ENCODE measurements around the gene GBA3.

The GBA3 gene

DNA sequence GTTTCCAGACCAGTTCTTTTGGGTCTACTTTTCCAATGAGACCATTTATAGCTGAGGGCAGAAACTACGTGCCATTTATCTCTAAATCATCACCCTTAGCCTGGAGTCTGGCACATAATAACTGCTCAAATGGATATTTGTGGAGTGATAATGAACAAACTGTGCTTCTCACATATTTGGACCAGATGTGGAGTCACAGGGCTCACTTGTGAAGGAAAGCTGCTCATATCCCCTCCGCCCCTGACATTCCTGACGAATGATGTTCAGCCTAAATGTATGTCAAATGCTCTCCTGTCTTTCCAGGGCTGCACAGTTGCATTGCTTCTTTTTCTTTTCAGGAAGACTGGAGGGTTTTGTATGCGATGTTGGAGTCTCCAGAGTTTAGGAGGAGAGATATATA is 110.1 kb downstream of the GBA3 start:
- Histone ChIP-seq H3K27me3 (ENCODE audit: control insufficient read depth, insufficient read depth, low read length, poor library complexity, severe bottlenecking) (no peaks in the 10 kb centered on the region), H3K27ac (ENCODE audit: insufficient read depth, low read depth, low read length, poor library complexity, severe bottlenecking) (no peak overlapping the region)
- WGBS, 2 experiments = 96 to 99% methylated on average over 2 to 4 of the region's 4 CpGs

DNA sequence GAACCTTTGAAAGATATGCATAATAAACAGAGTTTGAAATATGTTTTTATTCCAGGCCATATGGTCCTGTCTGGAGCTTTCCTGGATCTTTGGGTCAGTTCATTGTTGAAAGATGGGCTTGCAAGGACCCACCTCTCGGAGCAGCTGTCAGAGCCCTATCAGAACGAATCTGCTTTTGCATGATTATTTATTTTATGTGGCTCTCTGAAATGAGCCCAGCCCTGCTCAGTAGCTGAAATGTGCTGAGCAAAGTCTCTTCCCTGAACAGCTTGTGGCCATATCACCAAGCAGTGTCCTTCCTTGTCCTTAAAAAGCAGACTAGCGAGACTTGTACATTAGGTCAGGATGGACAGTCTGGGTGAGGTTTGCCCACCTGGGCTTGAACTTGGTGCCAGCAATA is 110.8 kb downstream of the GBA3 start:
- H3K4me3 ChIP-seq (ENCODE audit: insufficient read depth, low read depth, low read length) = no peak overlapping the region
- H3K9me3 ChIP-seq (ENCODE audit: control insufficient read depth, low read length) = no peaks in the 10 kb centered on the region
- WGBS, 2 experiments = 93 to 96% methylated on average over 3 of the region's 3 CpGs
- H3K27ac ChIP-seq (ENCODE audit: insufficient read depth, low read depth, low read length, poor library complexity, severe bottlenecking) = no peak overlapping the region
- H3K27me3 ChIP-seq (ENCODE audit: control insufficient read depth, insufficient read depth, low read length, poor library complexity, severe bottlenecking) = no peaks in the 10 kb centered on the region
- H3K4me1 ChIP-seq (ENCODE audit: control insufficient read depth, insufficient read depth, low read length) = no peaks in the 10 kb centered on the region
- no peaks in the 10 kb centered on the region for H3K36me3 ChIP-seq (ENCODE audit: control insufficient read depth, insufficient read depth, low read length)

More for the DNA sequence above, 110.1 kb downstream of the GBA3 start:
- no peak overlapping the region for H3K4me3 ChIP-seq (ENCODE audit: insufficient read depth, low read depth, low read length)
- H3K9me3 ChIP-seq (ENCODE audit: control insufficient read depth, low read length) = no peaks in the 10 kb centered on the region
- H3K36me3 ChIP-seq (ENCODE audit: control insufficient read depth, insufficient read depth, low read length) = no peaks in the 10 kb centered on the region
- no peaks in the 10 kb centered on the region for H3K4me1 ChIP-seq (ENCODE audit: control insufficient read depth, insufficient read depth, low read length)

DNA sequence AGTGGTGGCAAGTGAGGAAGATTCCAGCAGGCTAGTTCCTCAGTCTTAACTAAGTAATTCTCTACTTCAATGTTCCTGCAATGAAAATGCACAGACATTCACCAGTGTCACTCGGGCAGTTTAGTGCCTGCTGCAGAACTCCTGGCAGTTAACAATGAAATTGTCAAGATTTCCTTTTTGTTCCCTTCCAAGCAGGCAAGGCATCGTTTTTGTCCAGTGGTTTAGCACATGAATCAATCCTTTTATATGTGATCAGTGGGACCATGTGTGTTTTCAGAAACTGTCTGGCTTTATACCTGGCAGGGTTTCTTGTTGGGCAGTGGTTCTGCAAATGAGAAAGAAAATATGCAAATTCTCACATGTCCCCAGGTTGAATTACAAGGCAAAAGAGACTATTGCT is 122.2 kb downstream of the GBA3 start:
- 83 to 85% methylated on average over 2 of the region's 2 CpGs for WGBS, 2 experiments
- Histone ChIP-seq H3K36me3 (ENCODE audit: control insufficient read depth, insufficient read depth, low read length) (no peaks in the 10 kb centered on the region), H3K4me1 (ENCODE audit: control insufficient read depth, insufficient read depth, low read length) (no peaks in the 10 kb centered on the region), H3K9me3 (ENCODE audit: control insufficient read depth, low read length) (no peaks in the 10 kb centered on the region), H3K4me3 (ENCODE audit: insufficient read depth, low read depth, low read length) (no peak overlapping the region), H3K27ac (ENCODE audit: insufficient read depth, low read depth, low read length, poor library complexity, severe bottlenecking) (no peak overlapping the region), H3K27me3 (ENCODE audit: control insufficient read depth, insufficient read depth, low read length, poor library complexity, severe bottlenecking) (no peaks in the 10 kb centered on the region)

DNA sequence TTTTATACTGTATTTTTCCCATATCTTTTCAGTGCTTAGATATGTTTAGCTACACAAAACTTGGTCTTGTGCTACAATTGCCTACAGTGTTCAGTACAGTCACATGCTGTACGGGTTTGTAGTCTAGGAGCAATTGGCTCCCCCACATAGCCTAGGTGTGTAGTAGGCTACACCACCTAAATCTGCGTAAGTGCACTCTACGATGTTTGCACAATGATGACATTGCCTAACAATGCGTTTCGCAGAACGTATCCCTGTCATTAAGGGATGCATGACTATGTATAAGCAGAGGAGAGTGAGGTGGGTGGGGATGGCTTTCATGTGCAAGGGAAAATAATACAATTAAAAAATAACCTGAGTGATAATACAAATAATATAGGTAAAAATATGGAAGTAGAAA is 131.4 kb downstream of the GBA3 start:
- Histone ChIP-seq H3K27me3 (ENCODE audit: control insufficient read depth, insufficient read depth, low read length, poor library complexity, severe bottlenecking) (no peaks in the 10 kb centered on the region), H3K27ac (ENCODE audit: insufficient read depth, low read depth, low read length, poor library complexity, severe bottlenecking) (no peak overlapping the region), H3K4me1 (ENCODE audit: control insufficient read depth, insufficient read depth, low read length) (no peaks in the 10 kb centered on the region), H3K36me3 (ENCODE audit: control insufficient read depth, insufficient read depth, low read length) (no peaks in the 10 kb centered on the region), H3K9me3 (ENCODE audit: control insufficient read depth, low read length) (no peaks in the 10 kb centered on the region), H3K4me3 (ENCODE audit: insufficient read depth, low read depth, low read length) (no peak overlapping the region)
- 92 to 95% methylated on average over 6 of the region's 6 CpGs for WGBS, 2 experiments

DNA sequence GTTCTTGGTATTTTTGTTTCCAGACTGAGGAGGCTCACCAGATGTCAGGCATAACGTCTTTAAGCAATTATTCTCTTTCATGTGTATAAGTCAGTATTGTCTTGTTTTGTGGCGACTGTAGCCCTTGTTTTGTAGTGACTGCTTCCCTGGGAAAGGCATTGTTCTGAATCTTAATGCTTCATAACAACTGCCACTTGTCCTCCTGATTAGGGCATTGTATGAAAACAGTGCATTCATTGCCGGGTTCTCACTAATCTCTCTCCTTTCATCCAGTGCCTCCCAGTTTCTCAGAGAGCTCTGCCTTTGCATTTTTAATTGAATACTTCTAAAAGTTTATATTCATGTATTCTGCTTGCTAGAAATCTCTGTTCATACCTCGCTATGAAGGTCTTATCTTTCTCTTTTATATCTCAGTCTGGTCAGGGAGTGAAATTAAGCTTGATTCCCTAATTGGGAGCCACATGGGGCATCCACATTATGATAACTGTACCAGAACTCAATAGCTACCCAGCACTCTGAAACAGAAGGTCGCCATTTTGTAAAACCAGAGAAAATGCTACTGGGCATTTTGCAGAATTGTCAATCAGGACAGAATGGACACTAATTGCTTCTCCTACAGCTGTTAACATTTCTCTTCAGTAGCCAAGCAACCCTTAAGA is 149.8 kb downstream of the GBA3 start:
- Histone ChIP-seq H3K4me1 (ENCODE audit: control insufficient read depth, insufficient read depth, low read length) (peaks cover 5% of the 10 kb centered on the region), H3K27me3 (ENCODE audit: control insufficient read depth, insufficient read depth, low read length, poor library complexity, severe bottlenecking) (no peaks in the 10 kb centered on the region), H3K27ac (ENCODE audit: insufficient read depth, low read depth, low read length, poor library complexity, severe bottlenecking) (peak overlapping the region; percentile 27), H3K36me3 (ENCODE audit: control insufficient read depth, insufficient read depth, low read length) (no peaks in the 10 kb centered on the region), H3K9me3 (ENCODE audit: control insufficient read depth, low read length) (no peaks in the 10 kb centered on the region), H3K4me3 (ENCODE audit: insufficient read depth, low read depth, low read length) (no peak overlapping the region)
- 33 to 43% methylated on average over 4 to 5 of the region's 5 CpGs for WGBS, 2 experiments

DNA sequence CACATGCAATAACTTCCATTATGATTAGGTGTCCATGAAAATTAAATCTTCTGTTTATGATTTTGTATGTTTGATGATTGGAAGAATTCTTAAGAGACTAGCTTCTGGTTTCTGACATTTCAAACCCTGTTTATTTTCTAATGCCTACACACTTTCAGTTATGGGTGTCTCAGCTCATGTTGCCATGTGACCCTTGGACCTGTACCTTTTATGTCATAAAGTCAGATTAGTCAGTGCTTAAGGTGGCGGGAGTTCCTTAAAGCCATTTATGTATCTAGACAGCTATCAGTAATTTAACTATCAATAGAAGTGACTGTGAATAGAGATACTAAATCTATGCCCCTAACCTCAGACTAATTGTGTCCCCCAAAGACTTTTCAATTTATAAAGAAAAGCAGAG is 155.6 kb downstream of the GBA3 start:
- no peaks in the 10 kb centered on the region for H3K27me3 ChIP-seq (ENCODE audit: control insufficient read depth, insufficient read depth, low read length, poor library complexity, severe bottlenecking)
- H3K9me3 ChIP-seq (ENCODE audit: control insufficient read depth, low read length) = no peaks in the 10 kb centered on the region
- H3K36me3 ChIP-seq (ENCODE audit: control insufficient read depth, insufficient read depth, low read length) = no peaks in the 10 kb centered on the region
- H3K4me3 ChIP-seq (ENCODE audit: insufficient read depth, low read depth, low read length) = no peak overlapping the region
- H3K4me1 ChIP-seq (ENCODE audit: control insufficient read depth, insufficient read depth, low read length) = no peaks in the 10 kb centered on the region
- no CpG with 5 or more reads among the region's 1 CpG for WGBS, 2 experiments
- no peak overlapping the region for H3K27ac ChIP-seq (ENCODE audit: insufficient read depth, low read depth, low read length, poor library complexity, severe bottlenecking)

DNA sequence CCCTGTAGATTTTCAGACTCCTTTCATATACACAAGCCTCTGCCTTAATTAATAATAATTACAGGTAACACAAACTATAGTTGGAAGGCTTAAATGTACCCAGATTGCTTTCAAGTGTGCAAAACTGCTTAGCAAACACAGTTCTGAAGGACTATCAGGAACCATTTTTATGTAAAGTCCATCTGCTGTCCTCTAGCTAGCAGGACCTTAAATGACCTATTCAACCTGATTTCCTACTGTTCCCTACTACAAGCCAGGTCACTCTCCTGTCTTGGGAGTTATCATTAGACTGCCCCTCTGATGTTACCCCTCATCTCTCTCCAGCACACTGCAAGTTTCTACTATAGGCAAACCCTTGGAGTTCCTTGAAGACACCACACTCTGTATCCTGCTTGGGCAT is 157.3 kb downstream of the GBA3 start:
- no peaks in the 10 kb centered on the region for H3K36me3 ChIP-seq (ENCODE audit: control insufficient read depth, insufficient read depth, low read length)
- H3K27me3 ChIP-seq (ENCODE audit: control insufficient read depth, insufficient read depth, low read length, poor library complexity, severe bottlenecking) = no peaks in the 10 kb centered on the region
- no peak overlapping the region for H3K4me3 ChIP-seq (ENCODE audit: insufficient read depth, low read depth, low read length)
- no peaks in the 10 kb centered on the region for H3K4me1 ChIP-seq (ENCODE audit: control insufficient read depth, insufficient read depth, low read length)
- no peaks in the 10 kb centered on the region for H3K9me3 ChIP-seq (ENCODE audit: control insufficient read depth, low read length)
- no peak overlapping the region for H3K27ac ChIP-seq (ENCODE audit: insufficient read depth, low read depth, low read length, poor library complexity, severe bottlenecking)

DNA sequence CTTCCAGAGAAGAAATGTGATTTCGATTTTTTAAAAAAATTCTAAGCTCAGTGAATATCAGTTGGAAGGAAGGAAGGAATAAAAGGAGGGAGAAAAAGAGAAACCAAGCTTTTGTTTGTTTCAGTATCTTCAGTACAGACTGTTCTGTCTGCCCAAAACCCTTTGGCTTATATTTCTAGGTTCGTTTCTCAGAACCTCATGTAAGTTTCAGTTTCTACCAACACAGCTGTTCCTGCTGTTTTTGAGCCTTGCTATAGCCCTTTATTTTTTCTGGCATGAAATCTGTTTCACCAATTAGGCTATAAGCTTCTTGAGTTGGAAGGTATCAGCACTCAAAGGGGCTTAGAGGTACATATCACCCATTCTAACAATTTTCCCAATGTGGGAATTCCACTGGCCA is 157.9 kb downstream of the GBA3 start:
- WGBS, 2 experiments = 82 to 84% methylated on average over 2 of the region's 2 CpGs
- no peaks in the 10 kb centered on the region for H3K9me3 ChIP-seq (ENCODE audit: control insufficient read depth, low read length)
- H3K4me3 ChIP-seq (ENCODE audit: insufficient read depth, low read depth, low read length) = no peak overlapping the region
- H3K27ac ChIP-seq (ENCODE audit: insufficient read depth, low read depth, low read length, poor library complexity, severe bottlenecking) = no peak overlapping the region
- H3K4me1 ChIP-seq (ENCODE audit: control insufficient read depth, insufficient read depth, low read length) = no peaks in the 10 kb centered on the region
- H3K36me3 ChIP-seq (ENCODE audit: control insufficient read depth, insufficient read depth, low read length) = no peaks in the 10 kb centered on the region
- no peaks in the 10 kb centered on the region for H3K27me3 ChIP-seq (ENCODE audit: control insufficient read depth, insufficient read depth, low read length, poor library complexity, severe bottlenecking)

DNA sequence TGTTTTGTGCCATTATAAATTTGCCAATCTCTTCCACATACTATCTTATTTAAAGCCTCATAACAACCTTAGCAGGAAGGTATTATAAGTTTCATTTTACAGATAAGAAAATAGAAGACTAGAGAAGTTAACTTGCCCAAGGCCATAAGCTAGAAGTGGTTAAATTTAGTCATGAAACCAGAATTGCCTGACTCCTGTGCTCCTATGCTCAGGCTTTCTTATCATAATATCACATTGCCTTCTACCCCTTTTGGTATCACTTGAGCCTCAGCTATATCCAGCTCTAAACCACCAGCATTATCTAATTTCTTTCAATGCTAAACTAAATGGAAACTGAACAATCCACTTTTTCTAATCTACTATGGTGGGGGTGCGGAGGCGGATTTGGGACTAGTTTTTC is 164.7 kb downstream of the GBA3 start:
- H3K9me3 ChIP-seq (ENCODE audit: control insufficient read depth, low read length) = no peaks in the 10 kb centered on the region
- no peaks in the 10 kb centered on the region for H3K4me1 ChIP-seq (ENCODE audit: control insufficient read depth, insufficient read depth, low read length)
- H3K27ac ChIP-seq (ENCODE audit: insufficient read depth, low read depth, low read length, poor library complexity, severe bottlenecking) = no peak overlapping the region
- H3K27me3 ChIP-seq (ENCODE audit: control insufficient read depth, insufficient read depth, low read length, poor library complexity, severe bottlenecking) = no peaks in the 10 kb centered on the region
- WGBS, 2 experiments = 95 to 96% methylated on average over 2 of the region's 2 CpGs
- H3K36me3 ChIP-seq (ENCODE audit: control insufficient read depth, insufficient read depth, low read length) = no peaks in the 10 kb centered on the region
- H3K4me3 ChIP-seq (ENCODE audit: insufficient read depth, low read depth, low read length) = no peak overlapping the region

DNA sequence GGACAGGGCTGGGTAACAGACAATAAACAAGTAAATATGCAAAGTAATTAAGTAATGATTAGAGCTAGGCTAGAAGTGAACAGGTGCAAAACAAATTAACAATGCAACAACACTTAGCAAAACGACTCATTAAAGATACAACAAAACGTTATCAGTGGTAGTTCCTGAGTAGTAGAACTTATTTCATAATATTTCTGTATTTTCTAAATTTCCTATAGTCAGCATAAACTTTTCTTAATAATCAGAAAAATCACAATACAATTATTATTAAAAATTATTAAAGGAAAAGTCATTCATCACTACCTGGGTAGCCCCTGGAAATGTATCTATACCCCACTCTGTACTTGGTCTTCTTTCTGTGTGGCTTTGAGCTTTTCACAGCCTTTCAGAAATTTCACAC is 166.6 kb downstream of the GBA3 start:
- WGBS, 2 experiments = 83% methylated on average over 2 of the region's 2 CpGs; no CpG with 5 or more reads in 1 of the 2 experiments
- Histone ChIP-seq H3K27ac (ENCODE audit: insufficient read depth, low read depth, low read length, poor library complexity, severe bottlenecking) (no peak overlapping the region), H3K4me1 (ENCODE audit: control insufficient read depth, insufficient read depth, low read length) (no peaks in the 10 kb centered on the region), H3K36me3 (ENCODE audit: control insufficient read depth, insufficient read depth, low read length) (no peaks in the 10 kb centered on the region), H3K4me3 (ENCODE audit: insufficient read depth, low read depth, low read length) (no peak overlapping the region), H3K27me3 (ENCODE audit: control insufficient read depth, insufficient read depth, low read length, poor library complexity, severe bottlenecking) (no peaks in the 10 kb centered on the region), H3K9me3 (ENCODE audit: control insufficient read depth, low read length) (no peaks in the 10 kb centered on the region)

Measured in ectodermal cell (in vitro differentiated cells).